Measurements from ENCODE around the gene METTL2B. TPM values are rescaled to one million over a fixed set of nuclear protein-coding genes. Genes with fewer than 3 reads are reported as not detected.

METTL2B gene
- total RNA-seq, 4 donors from 2014 or later: 19.8 to 26.2 (median 22.0) TPM

- TF ChIP-seq CTCF (IDR thresholded peaks at IDR 0.05; ENCODE audit: low read depth): no peak
Observed at GRCh38 chr7:128435327-128435686, 41.2 kb upstream of the METTL2B start.

DNA sequence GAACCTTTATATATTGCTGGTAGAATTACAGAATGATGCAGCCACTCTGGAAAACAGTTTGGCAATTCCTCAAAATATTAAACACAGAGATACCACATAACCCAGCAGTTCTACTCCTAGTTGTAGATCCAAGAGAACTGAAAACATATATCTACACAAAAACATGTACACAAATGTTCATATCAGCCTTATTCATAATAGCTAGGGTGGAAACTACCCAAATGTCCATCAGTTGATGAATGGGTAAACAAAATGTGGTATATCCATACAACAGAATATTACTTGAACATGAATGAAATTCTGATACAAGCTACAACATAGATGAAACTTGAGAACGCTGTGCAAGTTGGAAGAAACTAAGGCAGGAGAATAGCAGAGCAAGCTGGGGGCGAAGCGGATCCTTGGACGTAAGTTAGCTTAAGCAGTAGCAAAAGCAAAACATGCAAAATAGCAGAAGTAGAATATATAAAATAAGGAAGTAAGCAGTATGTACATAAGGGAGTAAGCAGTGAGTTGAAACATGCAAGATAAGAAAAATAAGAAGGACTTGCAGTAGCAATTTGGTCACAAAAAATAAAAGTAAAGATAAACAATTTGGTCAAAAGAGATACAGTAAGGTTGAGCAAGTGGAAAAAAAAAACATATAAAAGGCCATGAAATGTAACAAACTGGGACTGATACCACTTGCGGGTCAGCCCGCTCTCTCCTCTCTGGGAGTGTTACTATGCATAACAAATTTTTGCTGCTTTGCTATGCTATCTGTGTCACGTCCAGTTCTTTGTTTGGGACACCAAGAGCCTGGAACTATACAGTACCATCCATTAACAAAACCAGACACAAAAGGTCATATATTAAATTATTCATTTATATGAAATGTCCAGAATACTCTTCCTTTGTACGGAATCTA, 38.9 kb upstream of the METTL2B start:
- no peak for TF ChIP-seq CTCF (IDR thresholded peaks at IDR 0.05; ENCODE audit: low read depth)

GRCh38 chr7:128442356-128442755, 34.2 kb upstream of the METTL2B start:
- no peak for TF ChIP-seq CTCF (IDR thresholded peaks at IDR 0.05; ENCODE audit: low read depth)

DNA sequence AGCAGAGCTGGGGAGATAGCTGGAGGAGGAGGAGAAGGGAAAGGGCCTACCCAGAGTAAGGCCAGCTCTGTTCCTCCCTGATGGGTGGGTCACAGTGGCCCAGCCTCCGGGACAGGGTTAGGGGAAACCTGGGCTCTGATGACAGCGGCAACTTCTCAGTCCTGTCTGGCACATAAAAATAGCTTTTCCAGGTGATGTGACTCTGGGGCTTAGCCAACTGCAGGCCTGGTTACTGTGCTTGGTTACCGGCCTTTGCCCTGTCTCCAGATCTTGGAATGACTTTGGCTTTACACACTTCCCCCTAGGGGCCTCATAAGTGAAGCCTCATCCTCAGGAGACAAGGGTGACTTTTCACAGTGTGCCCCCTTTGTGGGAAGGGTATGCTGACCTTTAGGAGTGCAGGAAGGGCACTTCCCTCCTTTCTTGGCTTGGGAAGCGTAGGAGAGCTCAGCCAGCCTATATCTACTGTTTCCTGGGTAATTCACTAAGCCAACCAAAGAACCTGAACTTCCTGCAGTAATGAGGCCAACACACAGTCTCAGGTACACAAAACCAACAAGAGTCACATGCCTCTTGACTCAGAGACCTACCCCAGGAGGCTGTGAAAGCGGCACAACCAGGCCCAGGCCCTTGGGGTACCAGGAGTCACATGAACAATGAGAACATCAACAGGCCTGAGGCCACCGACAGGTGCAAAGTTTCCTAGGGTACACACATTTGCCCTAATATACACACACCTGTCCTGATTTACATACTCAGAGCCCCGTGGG, 32.5 kb upstream of the METTL2B start:
- no peak for TF ChIP-seq CTCF (IDR thresholded peaks at IDR 0.05; ENCODE audit: low read depth)

GRCh38 chr7:128446306-128446705, 30.2 kb upstream of the METTL2B start:
- no peak for TF ChIP-seq CTCF (IDR thresholded peaks at IDR 0.05; ENCODE audit: low read depth)

DNA sequence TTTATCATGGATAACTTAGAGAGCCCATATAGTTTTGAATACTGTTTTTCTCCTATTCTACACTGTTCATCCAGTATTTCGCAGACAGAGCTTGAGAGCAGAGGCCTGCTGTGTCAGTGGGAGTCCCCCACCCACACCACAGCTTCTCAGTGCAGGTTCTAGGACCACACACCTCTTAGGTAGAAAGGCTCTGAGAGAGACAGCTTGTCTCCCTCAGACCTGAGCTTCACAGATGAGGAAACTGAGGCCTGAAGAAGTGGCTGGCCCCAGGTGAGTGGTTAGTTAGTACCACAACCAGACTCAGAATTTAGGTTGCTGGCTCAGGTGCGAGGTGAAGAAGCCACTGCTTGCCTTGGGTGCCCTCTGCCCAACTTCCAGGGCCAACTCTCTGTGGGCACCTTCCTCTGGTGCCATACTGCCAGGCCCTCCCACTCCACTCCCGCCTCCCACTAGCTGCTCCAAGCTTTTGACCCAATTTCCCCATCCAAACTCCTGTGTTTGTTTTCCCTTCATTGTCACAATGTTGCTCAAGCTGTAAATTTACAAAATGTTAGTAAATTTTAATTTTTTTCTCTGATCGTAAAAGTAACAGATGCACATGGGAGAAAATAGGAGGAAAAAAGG, 28.5 kb upstream of the METTL2B start:
- no peak for TF ChIP-seq CTCF (IDR thresholded peaks at IDR 0.05; ENCODE audit: low read depth)
